OCI-LY7 (cell line): ENCODE data around the gene MED22. TPM values are rescaled to one million over a fixed set of nuclear protein-coding genes. Genes with fewer than 3 reads are reported as not detected.
A peak's percentile ranks its signal among the peaks of the same experiment; 100 is the strongest.
"Not testable (repeated sequence)": the region's sequence is repeated elsewhere in the genome, so short reads cannot be mapped to it uniquely, and the experiment has no call there.

Experiments
- BruUV-seq: library from RNA; stranded (reverse); fragments of 400-500 nt; replicated peaks from 2 replicates; lab custom pipeline; 2021; lab: Mats Ljungman, UMichigan
- CTCF ChIA-PET: fragments of 300-600 bp; sonication (Branson Sonifier 250); formaldehyde crosslinking; loops from one replicate; lab custom pipeline; 2022; ENCODE audit warnings: antibody characterized with exemption; ENCODE audit not compliant: unreplicated experiment; lab: Charles Lee
- POLR2A ChIA-PET: fragments of 300-600 bp; sonication (Branson Sonifier 250); formaldehyde crosslinking; loops from one replicate; lab custom pipeline; 2022; ENCODE audit warnings: antibody characterized with exemption; lab: Charles Lee
- DNase-seq: peaks from one replicate; pipeline ENCODE4 v3.0.0-alpha.2; 2015; ENCODE audit warnings: low spot score
- H2AFZ ChIP-seq: fragments of 200-600 bp; sonication (generic), shearing (Covaris generic); 2 replicates; pipeline ENCODE4 v1.6.1; 2014; ENCODE audit warnings: mild to moderate bottlenecking, antibody characterized with exemption, low read length, moderate library complexity
- H3K27ac ChIP-seq: fragments of 200-600 bp; sonication (generic); 2 replicates; pipeline ENCODE4 v1.5.1; 2014; ENCODE audit warnings: mixed run types, low read depth, mild to moderate bottlenecking, moderate library complexity, low read length, inconsistent platforms; ENCODE audit not compliant: poor library complexity, severe bottlenecking
- H3K36me3 ChIP-seq: fragments of 200-600 bp; sonication (generic); 2 replicates; pipeline ENCODE4 v1.6.1; 2014; ENCODE audit warnings: mild to moderate bottlenecking, antibody characterized with exemption, low read length, moderate library complexity, mixed read lengths; ENCODE audit not compliant: insufficient read depth
- H3K4me1 ChIP-seq: fragments of 200-600 bp; sonication (generic); 2 replicates; pipeline ENCODE4 v1.5.1; 2014; ENCODE audit warnings: mild to moderate bottlenecking, low read length; ENCODE audit not compliant: insufficient read depth, poor library complexity, severe bottlenecking
- H3K4me2 ChIP-seq: fragments of 200-600 bp; sonication (generic); 2 replicates; pipeline ENCODE4 v1.6.1; 2014; ENCODE audit warnings: mild to moderate bottlenecking, low read length
- H3K4me3 ChIP-seq: fragments of 200-600 bp; sonication (generic); 2 replicates; pipeline ENCODE4 v1.5.1; 2014; ENCODE audit warnings: mild to moderate bottlenecking, low read depth, low read length; ENCODE audit not compliant: poor library complexity, severe bottlenecking
- H3K79me2 ChIP-seq: fragments of 200-600 bp; sonication (generic); 2 replicates; pipeline ENCODE4 v1.6.1; 2016; ENCODE audit warnings: low read depth, mild to moderate bottlenecking, low read length, moderate library complexity, mixed read lengths; ENCODE audit not compliant: insufficient read depth
- H3K9me2 ChIP-seq: fragments of 200-600 bp; sonication (generic); 2 replicates; pipeline ENCODE4 v1.6.1; 2016; ENCODE audit warnings: mild to moderate bottlenecking, low read length, mixed read lengths; ENCODE audit not compliant: insufficient read depth
- H3K9me3 ChIP-seq: fragments of 200-600 bp; sonication (generic); 2 replicates; pipeline ENCODE4 v1.6.1; 2014; ENCODE audit warnings: mild to moderate bottlenecking, mixed run types, low read length, mixed read lengths
- H4K20me1 ChIP-seq: fragments of 200-600 bp; sonication (generic); 2 replicates; pipeline ENCODE4 v1.6.1; 2014; ENCODE audit warnings: mild to moderate bottlenecking, antibody characterized with exemption, low read length, moderate library complexity, mixed read lengths; ENCODE audit not compliant: insufficient read depth
- CTCF ChIP-seq: fragments of 200-600 bp; sonication (generic); conservative IDR thresholded peaks from 2 replicates; pipeline ENCODE4 v1.5.1; 2014; ENCODE audit warnings: mild to moderate bottlenecking, antibody characterized with exemption, low read length, moderate library complexity, mixed read lengths
- EZH2phosphoT487 ChIP-seq: fragments of 200-600 bp; sonication (generic); IDR thresholded peaks from 2 replicates; pipeline ENCODE4 v1.6.1; 2018; ENCODE audit warnings: low read depth, borderline replicate concordance, mild to moderate bottlenecking, mixed run types, antibody characterized with exemption, low read length, moderate library complexity, mixed read lengths
- intact Hi-C: fragments of 100-400 bp; cut with micrococcal nuclease; formaldehyde crosslinking; loops from one replicate; pipeline ENCODE4 v1.10.0; 2022; ENCODE audit not compliant: unreplicated experiment
- total RNA-seq, 2 experiments: library from RNA; depleted of rRNA in 1 of 2; stranded (reverse); fragments of >200 nt in 1 of 2; shearing (Covaris generic) in 1 of 2; gene quantifications; 2 replicates each; pipeline ENCODE4 v1.2.3, GENCODE V29; 2014 to 2022

Gene MED22
- total RNA-seq, 2 experiments from 2014 or later = 52.0 to 62.1 TPM

DNA sequence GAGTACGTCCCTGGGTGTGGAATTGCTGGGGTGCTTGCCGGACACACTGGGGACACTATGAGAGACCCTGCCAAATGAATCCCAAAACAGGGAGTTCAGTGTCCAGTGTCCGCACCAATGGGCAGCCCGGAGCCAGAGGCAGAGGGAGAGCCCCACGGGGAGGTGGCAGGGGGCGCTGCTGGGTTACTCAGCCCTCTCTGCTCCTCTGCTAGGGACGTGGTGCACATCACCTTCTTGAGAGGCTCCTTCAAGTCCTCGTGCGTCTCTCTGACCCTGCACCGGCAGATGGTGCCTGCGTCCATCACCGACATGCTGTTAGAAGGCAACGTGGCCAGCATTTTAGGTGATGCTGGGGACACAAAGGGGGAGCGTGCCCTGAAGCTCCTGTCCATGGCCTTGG, 49.0 kb upstream of the MED22 start:
- TF ChIP-seq EZH2phosphoT487 (no peak), CTCF (peak; percentile 54)
- POLR2A ChIA-PET = no interaction called here
- DNase-seq = no peak
- H3K4me2 ChIP-seq = no peak overlapping the region
- H3K36me3 ChIP-seq = no peaks in the 10 kb centered on the region
- H3K9me3 ChIP-seq = no peaks in the 10 kb centered on the region
- no peaks in the 10 kb centered on the region for H3K9me2 ChIP-seq
- no peaks in the 10 kb centered on the region for H4K20me1 ChIP-seq
- CTCF ChIA-PET = no interaction called here
- intact Hi-C loops = no loop called here
- no peak overlapping the region for H3K4me3 ChIP-seq
- no peak overlapping the region for H2AFZ ChIP-seq
- no TSS peak for BruUV-seq
- H3K27ac ChIP-seq = no peak overlapping the region
- H3K79me2 ChIP-seq = no peaks in the 10 kb centered on the region
- no peaks in the 10 kb centered on the region for H3K4me1 ChIP-seq

- H3K4me1 ChIP-seq = no peaks in the 10 kb centered on the region
- no peak overlapping the region for H3K27ac ChIP-seq
- ChIA-PET CTCF (interaction anchor here (1.0 kb wide), 1 partner anchor 21 kb away, joined by 4 read pairs; no protein-coding TSS in a partner anchor), POLR2A (interaction anchor here (0.5 to 0.7 kb wide), 2 partner anchors 87 to 1673 kb away, joined by 3 to 4 read pairs; no protein-coding TSS in a partner anchor)
- H3K9me3 ChIP-seq = no peaks in the 10 kb centered on the region
- TF ChIP-seq EZH2phosphoT487 (no peak), CTCF (no peak)
- H3K4me2 ChIP-seq = no peak overlapping the region
- no peak overlapping the region for H2AFZ ChIP-seq
- no peaks in the 10 kb centered on the region for H3K36me3 ChIP-seq
- no TSS peak for BruUV-seq
- H3K79me2 ChIP-seq = no peaks in the 10 kb centered on the region
- no peaks in the 10 kb centered on the region for H4K20me1 ChIP-seq
- no peak overlapping the region for H3K4me3 ChIP-seq
- H3K9me2 ChIP-seq = no peaks in the 10 kb centered on the region
- no peak for DNase-seq
- intact Hi-C loops = no loop called here
Measured at GRCh38 chr9:133394687-133395271, 46.8 kb upstream of the MED22 start.

DNA sequence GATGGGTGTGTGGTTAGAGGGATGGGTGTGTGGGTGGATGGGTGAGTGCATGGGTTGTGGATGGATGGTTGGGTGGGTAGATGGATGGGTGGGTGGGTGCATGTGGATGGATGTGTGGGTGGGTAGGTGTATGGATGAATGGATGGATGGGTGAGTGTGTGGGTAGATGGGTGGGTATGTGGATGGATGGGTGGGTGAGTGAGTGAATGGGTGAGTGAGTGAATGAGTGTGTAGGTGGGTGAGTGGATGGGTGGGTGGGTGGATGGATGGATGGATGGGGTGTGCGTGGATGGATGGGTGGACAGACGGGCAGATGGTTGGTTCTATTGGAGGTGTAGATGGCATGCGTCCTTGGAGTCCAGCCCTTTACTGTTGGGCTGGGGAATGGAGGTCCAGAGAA, 45.5 kb upstream of the MED22 start:
- H3K4me2 ChIP-seq = no peak overlapping the region
- intact Hi-C loops = no loop called here
- no peak overlapping the region for H2AFZ ChIP-seq
- no peak for TF ChIP-seq CTCF
- TF ChIP-seq EZH2phosphoT487 = no peak
- ChIA-PET POLR2A (no interaction called here), CTCF (no interaction called here)
- H3K79me2 ChIP-seq = no peaks in the 10 kb centered on the region
- BruUV-seq = no TSS peak
- no peak for DNase-seq
- no peaks in the 10 kb centered on the region for H3K9me3 ChIP-seq
- H3K4me1 ChIP-seq = no peaks in the 10 kb centered on the region
- no peaks in the 10 kb centered on the region for H3K9me2 ChIP-seq
- H4K20me1 ChIP-seq = no peaks in the 10 kb centered on the region
- H3K36me3 ChIP-seq = no peaks in the 10 kb centered on the region
- H3K4me3 ChIP-seq = no peak overlapping the region
- no peak overlapping the region for H3K27ac ChIP-seq

DNA sequence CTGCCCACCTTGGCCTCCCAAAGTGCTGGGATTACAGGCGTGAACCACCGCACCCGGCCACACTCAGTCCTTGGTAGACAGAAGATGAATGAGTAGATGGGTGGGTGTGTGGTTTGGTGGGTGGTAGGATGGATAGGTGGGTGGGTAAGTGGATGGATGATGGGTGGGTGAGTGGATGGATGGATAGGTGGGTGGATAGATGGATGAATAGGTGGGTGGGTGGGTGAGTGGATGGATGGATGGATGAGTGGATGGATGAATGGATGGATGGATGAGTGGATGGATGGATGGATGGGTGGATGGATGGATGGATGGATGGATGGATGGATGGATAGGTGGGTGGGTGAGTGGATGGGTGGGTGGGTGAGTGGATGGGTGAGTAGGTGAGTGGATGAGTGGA, 44.4 kb upstream of the MED22 start:
- H3K4me1 ChIP-seq, H3K79me2 ChIP-seq, CTCF ChIA-PET, BruUV-seq, H3K4me2 ChIP-seq, H2AFZ ChIP-seq, H3K9me3 ChIP-seq, DNase-seq, H4K20me1 ChIP-seq, H3K4me3 ChIP-seq, H3K27ac ChIP-seq, H3K9me2 ChIP-seq, POLR2A ChIA-PET, H3K36me3 ChIP-seq, intact Hi-C loops: not testable (repeated sequence)
